Muscle of leg (tissue), 11 donors: ENCODE data around the gene MAGI1. TPM values are rescaled to one million over a fixed set of nuclear protein-coding genes. Genes with fewer than 3 reads are reported as not detected.
"Not testable (repeated sequence)": the region's sequence is repeated elsewhere in the genome, so short reads cannot be mapped to it uniquely, and the experiment has no call there.

ENCODE experiments used
- DNase-seq: peaks from one replicate; pipeline ENCODE4 v3.0.0; 2013
- H3K27ac ChIP-seq: one replicate; pipeline ENCODE4 v1.5.1; 2013; ENCODE audit warnings: mild to moderate bottlenecking, low read length, control low read depth
- H3K27me3 ChIP-seq: one replicate; pipeline ENCODE4 v1.6.1; 2013; ENCODE audit warnings: low read length; ENCODE audit not compliant: control insufficient read depth, insufficient read depth
- H3K36me3 ChIP-seq: one replicate; pipeline ENCODE4 v1.6.1; 2013; ENCODE audit warnings: low read length; ENCODE audit not compliant: control insufficient read depth, insufficient read depth
- H3K4me1 ChIP-seq: one replicate; pipeline ENCODE4 v1.6.1; 2013; ENCODE audit warnings: low read length; ENCODE audit not compliant: control insufficient read depth, insufficient read depth
- H3K4me3 ChIP-seq: one replicate; pipeline ENCODE4 v1.5.1; 2013; ENCODE audit warnings: low read length, control low read depth
- H3K9me3 ChIP-seq: replicated peaks from 2 replicates; pipeline ENCODE4 v1.6.1; 2013; ENCODE audit warnings: low read depth, low read length; ENCODE audit not compliant: control insufficient read depth
- WGBS: methylation state at CpG from one replicate; pipeline ENCODE4 v1.1.5; 2013; ENCODE audit warnings: missing lambda C conversion rate; ENCODE audit not compliant: insufficient coverage; 5-methylcytosine and 5-hydroxymethylcytosine counted together
- polyA plus RNA-seq, 8 donors: library from polyadenylated mRNA; unstranded; fragments of 120-200 nt; gene quantifications; one replicate each; pipeline versions ENCODE4 v1.2.1 to v1.2.3, GENCODE V29; 2013; ENCODE audit warnings: inconsistent platforms in 1 of 8, low replicate concordance in 1 of 8; ENCODE audit not compliant: insufficient read length in 8 of 8, insufficient read depth in 1 of 8
- total RNA-seq: library from RNA; stranded (reverse); fragments of 120-200 nt; gene quantifications from one replicate; pipeline ENCODE4 v1.2.4, GENCODE V29; 2013

The MAGI1 gene
- total and polyA plus RNA-seq, 9 donors = 10.0 to 16.8 (median 12.0) TPM

GRCh38 chr3:66068255-66068654, 29.5 kb upstream of the MAGI1 start:
- H3K9me3 ChIP-seq = peaks cover 6% of the 10 kb centered on the region
- no peaks in the 10 kb centered on the region for H3K27me3 ChIP-seq
- no peaks in the 10 kb centered on the region for H3K36me3 ChIP-seq
- no peak for DNase-seq
- no peak overlapping the region for H3K4me3 ChIP-seq
- 92% methylated on average over 2 of the region's 4 CpGs for WGBS
- H3K4me1 ChIP-seq = no peaks in the 10 kb centered on the region
- no peak overlapping the region for H3K27ac ChIP-seq

GRCh38 chr3:66066963-66067617, 28.4 kb upstream of the MAGI1 start:
- H3K27ac ChIP-seq = no peak overlapping the region
- H3K36me3 ChIP-seq = no peaks in the 10 kb centered on the region
- no peaks in the 10 kb centered on the region for H3K27me3 ChIP-seq
- H3K4me3 ChIP-seq = no peak overlapping the region
- no peaks in the 10 kb centered on the region for H3K4me1 ChIP-seq
- peaks cover 6% of the 10 kb centered on the region for H3K9me3 ChIP-seq
- no CpG with 5 or more reads among the region's 4 CpGs for WGBS
- DNase-seq = no peak

- H3K4me1 ChIP-seq = no peaks in the 10 kb centered on the region
- 70% methylated on average over 1 of the region's 2 CpGs for WGBS
- no peaks in the 10 kb centered on the region for H3K36me3 ChIP-seq
- no peak for DNase-seq
- H3K27ac ChIP-seq = no peak overlapping the region
- H3K9me3 ChIP-seq = no peaks in the 10 kb centered on the region
- H3K4me3 ChIP-seq = no peak overlapping the region
- no peaks in the 10 kb centered on the region for H3K27me3 ChIP-seq
Observed at GRCh38 chr3:66055289-66055688, 16.6 kb upstream of the MAGI1 start.

GRCh38 chr3:66053550-66054094, 14.9 kb upstream of the MAGI1 start:
- no CpG with 5 or more reads among the region's 7 CpGs for WGBS
- peak; percentile 18 for DNase-seq
- H3K36me3 ChIP-seq = no peaks in the 10 kb centered on the region
- no peaks in the 10 kb centered on the region for H3K9me3 ChIP-seq
- H3K4me3 ChIP-seq = no peak overlapping the region
- H3K27me3 ChIP-seq = no peaks in the 10 kb centered on the region
- no peaks in the 10 kb centered on the region for H3K4me1 ChIP-seq
- H3K27ac ChIP-seq = no peak overlapping the region

GRCh38 chr3:66052721-66053549, 14.2 kb upstream of the MAGI1 start:
- 0% methylated on average over 1 of the region's 2 CpGs for WGBS
- Histone ChIP-seq H3K4me1 (no peaks in the 10 kb centered on the region), H3K27ac (no peak overlapping the region), H3K9me3 (no peaks in the 10 kb centered on the region), H3K27me3 (no peaks in the 10 kb centered on the region), H3K36me3 (no peaks in the 10 kb centered on the region), H3K4me3 (no peak overlapping the region)
- peak; percentile 38 for DNase-seq

- no CpG with 5 or more reads among the region's 2 CpGs for WGBS
- DNase-seq = no peak
- Histone ChIP-seq H3K27ac (no peak overlapping the region), H3K36me3 (no peaks in the 10 kb centered on the region), H3K4me1 (peaks cover 3% of the 10 kb centered on the region), H3K9me3 (no peaks in the 10 kb centered on the region), H3K27me3 (no peaks in the 10 kb centered on the region), H3K4me3 (no peak overlapping the region)
Observed at GRCh38 chr3:66050821-66051220, 12.1 kb upstream of the MAGI1 start.

- H3K9me3 ChIP-seq = no peaks in the 10 kb centered on the region
- peaks cover 3% of the 10 kb centered on the region for H3K4me1 ChIP-seq
- no peaks in the 10 kb centered on the region for H3K36me3 ChIP-seq
- no peak overlapping the region for H3K27ac ChIP-seq
- DNase-seq = no peak
- H3K27me3 ChIP-seq = no peaks in the 10 kb centered on the region
- H3K4me3 ChIP-seq = no peak overlapping the region
Observed at GRCh38 chr3:66048051-66048395, 9.3 kb upstream of the MAGI1 start.

- no peaks in the 10 kb centered on the region for H3K27me3 ChIP-seq
- H3K9me3 ChIP-seq = no peaks in the 10 kb centered on the region
- H3K4me3 ChIP-seq = no peak overlapping the region
- H3K36me3 ChIP-seq = no peaks in the 10 kb centered on the region
- peak; percentile 21 for DNase-seq
- no peak overlapping the region for H3K27ac ChIP-seq
- no CpG with 5 or more reads among the region's 6 CpGs for WGBS
- H3K4me1 ChIP-seq = peaks cover 3% of the 10 kb centered on the region
Observed at GRCh38 chr3:66047311-66048050, 8.8 kb upstream of the MAGI1 start.

GRCh38 chr3:66046321-66046720, 7.6 kb upstream of the MAGI1 start:
- H3K4me3 ChIP-seq, H3K27me3 ChIP-seq, H3K27ac ChIP-seq, H3K4me1 ChIP-seq, H3K36me3 ChIP-seq, DNase-seq, H3K9me3 ChIP-seq: not testable (repeated sequence)
- 94% methylated on average over 2 of the region's 2 CpGs for WGBS

GRCh38 chr3:66041828-66042227, 3.1 kb upstream of the MAGI1 start:
- no peak for DNase-seq
- H3K27ac ChIP-seq = no peak overlapping the region
- H3K4me3 ChIP-seq = no peak overlapping the region
- no peaks in the 10 kb centered on the region for H3K9me3 ChIP-seq
- H3K4me1 ChIP-seq = peaks cover 14% of the 10 kb centered on the region
- H3K27me3 ChIP-seq = peaks cover 5% of the 10 kb centered on the region
- H3K36me3 ChIP-seq = no peaks in the 10 kb centered on the region
